Esophagus squamous epithelium (tissue), 4 donors: Measurements from ENCODE around the gene NOXA1.

Source experiments
- POLR2A ChIP-seq, 4 donors: fragments of 450-650 bp; IDR thresholded peaks; one replicate each; pipeline ENCODE4 v1.6.1; 2017; ENCODE audit warnings: antibody characterized with exemption in 4 of 4, mild to moderate bottlenecking in 4 of 4, moderate library complexity in 3 of 4
- TF ChIP-seq, protein P1 (sequence below), 6 experiments: fragments of 450-650 bp in 4 of 6; fragments of 200-600 bp in 2 of 6; sonication (generic) in 2 of 6; IDR thresholded peaks; one replicate each; pipeline ENCODE4 v1.5.1; 2016 to 2019; ENCODE audit warnings: antibody characterized with exemption in 6 of 6, mild to moderate bottlenecking in 4 of 6, moderate library complexity in 4 of 6

GRCh38 chr9:137436761-137437600 lies 13.8 kb downstream of the NOXA1 start:
- TF ChIP-seq POLR2A (IDR thresholded peaks at IDR 0.05) = no peak
- TF ChIP-seq, protein P1, sequence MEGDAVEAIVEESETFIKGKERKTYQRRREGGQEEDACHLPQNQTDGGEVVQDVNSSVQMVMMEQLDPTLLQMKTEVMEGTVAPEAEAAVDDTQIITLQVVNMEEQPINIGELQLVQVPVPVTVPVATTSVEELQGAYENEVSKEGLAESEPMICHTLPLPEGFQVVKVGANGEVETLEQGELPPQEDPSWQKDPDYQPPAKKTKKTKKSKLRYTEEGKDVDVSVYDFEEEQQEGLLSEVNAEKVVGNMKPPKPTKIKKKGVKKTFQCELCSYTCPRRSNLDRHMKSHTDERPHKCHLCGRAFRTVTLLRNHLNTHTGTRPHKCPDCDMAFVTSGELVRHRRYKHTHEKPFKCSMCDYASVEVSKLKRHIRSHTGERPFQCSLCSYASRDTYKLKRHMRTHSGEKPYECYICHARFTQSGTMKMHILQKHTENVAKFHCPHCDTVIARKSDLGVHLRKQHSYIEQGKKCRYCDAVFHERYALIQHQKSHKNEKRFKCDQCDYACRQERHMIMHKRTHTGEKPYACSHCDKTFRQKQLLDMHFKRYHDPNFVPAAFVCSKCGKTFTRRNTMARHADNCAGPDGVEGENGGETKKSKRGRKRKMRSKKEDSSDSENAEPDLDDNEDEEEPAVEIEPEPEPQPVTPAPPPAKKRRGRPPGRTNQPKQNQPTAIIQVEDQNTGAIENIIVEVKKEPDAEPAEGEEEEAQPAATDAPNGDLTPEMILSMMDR (IDR thresholded peaks at IDR 0.05) = no peak
